ENCODE data around the gene CLDN9.

CLDN9 gene

DNA sequence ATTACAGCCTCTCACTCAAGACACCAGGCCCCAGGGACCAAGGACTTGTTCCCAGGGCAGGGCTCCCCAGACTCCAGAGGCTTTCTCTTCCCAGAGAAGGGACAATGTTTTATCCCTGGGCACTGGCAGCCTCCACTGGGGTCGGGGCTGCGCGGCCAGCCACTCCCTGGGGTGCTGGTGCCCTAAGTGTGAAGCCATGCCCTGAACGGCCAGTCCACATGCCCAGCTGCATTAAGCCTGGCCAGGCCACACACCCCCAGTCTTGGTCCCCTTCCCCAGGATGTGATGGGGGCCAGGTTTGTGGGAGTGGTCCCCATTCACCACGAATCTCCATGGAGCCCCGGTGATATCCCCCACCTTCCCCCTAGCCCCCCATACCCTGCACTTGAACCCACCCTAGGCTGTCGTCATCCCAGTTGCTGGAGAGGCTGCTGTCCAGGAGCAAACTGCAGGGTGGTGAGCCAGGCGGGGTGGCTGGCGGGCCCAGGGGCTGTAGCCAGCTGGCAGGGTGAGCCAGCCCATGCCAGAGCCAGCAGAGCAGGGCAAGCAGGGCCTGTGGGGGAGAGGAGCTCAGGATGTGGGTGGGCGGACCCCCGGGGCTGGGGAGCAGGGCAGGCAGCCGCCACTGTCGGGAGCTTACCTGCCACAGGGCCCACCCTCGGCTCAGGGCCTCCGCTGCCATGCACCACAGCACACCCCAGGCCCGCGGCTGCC, 39.0 kb upstream of the CLDN9 start:
- DNase-seq (ENCODE audit: insufficient read length, low spot score) (no peak), FAIRE-seq (no peak)

DNA sequence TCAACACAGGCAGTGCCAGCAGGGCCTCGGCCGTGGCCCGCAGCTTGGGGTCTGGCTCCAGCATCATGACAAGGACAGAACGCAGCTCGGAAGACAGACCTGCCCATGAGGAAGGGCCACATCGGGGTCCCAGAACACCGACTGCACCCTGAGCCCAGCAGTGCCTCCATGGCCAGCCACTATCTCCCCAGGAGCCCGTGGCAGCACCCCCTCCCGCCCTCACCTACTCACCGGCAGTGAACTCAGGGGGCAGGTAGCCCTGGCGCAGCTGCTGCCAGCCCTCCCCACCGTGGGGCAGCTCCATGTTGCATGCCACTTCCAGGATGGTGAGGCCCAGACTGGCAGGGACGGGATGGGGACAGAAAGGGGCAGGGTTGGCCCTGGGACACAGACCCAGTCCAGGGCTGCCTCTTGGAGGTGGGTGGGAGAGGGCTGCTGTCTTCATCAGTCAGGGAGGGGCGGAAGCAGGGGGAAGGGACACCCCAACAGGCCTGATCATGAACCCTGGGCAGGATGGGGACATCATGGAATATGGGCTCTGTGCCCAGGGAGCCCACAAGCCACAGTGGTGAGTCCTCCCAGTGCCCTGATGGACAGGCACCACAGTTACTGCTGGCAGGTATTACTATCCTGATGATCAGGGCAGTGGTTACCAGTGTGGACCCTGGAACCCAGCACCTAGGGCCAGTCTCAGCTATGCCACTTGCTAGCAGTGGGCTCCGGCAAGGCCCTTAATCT, 38.2 kb upstream of the CLDN9 start:
- no peak for FAIRE-seq

DNA sequence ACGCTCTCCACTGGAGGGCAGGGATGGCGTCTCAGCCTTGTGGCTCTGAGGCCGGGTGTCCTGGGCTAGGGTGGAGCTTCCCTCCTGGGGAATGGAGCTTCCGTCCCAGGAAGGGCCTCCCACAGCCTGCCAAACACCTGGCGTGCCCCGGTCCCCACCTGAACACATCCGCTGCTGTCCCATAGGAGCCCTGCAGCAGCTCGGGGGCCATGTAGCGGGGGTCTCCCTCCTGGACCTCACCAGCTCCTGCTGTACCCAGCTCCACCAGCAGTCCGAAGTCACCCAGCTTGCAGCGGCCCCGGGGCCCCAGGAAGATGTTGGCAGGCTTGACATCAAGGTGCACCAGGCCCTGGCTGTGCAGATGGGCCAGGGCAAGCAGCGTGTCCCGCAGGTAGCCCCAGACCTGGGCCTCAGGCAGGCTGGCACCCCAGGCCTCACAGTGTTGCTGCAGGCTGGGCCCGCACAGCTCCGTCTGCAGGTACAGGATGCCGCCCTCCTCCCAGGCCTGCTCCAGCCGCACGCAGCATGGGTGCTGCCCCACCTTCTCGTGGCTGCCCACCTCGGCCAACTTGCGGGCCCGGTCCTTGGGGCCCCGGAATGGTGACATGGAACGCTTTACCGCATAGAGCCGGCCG, 37.4 kb upstream of the CLDN9 start:
- FAIRE-seq (no peak), DNase-seq (ENCODE audit: insufficient read length, low spot score) (no peak)

More for the DNA sequence above, 38.2 kb upstream of the CLDN9 start:
- DNase-seq (ENCODE audit: insufficient read length, low spot score), result no peak

DNA sequence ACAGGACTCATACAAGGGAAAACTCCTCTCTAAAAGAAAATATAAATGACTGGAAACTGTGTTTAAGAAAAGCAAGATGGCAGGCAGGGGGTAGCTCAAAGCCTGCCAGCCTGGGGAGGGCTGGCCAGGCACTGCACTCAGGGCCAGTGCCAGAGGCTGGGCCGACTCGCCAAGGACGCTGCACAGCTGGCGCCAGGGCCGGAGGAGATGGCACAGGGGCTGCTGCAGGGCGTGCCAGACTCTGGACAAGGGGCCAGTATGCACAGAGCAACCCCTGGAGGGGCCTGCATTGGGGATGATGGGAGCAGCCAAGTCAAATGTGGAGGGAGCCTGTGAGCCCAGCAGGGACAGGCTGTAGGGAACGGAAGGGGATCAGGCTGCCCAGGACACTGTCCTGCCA, 36.5 kb upstream of the CLDN9 start:
- no peak for FAIRE-seq
- no peak for DNase-seq (ENCODE audit: insufficient read length, low spot score)

DNA sequence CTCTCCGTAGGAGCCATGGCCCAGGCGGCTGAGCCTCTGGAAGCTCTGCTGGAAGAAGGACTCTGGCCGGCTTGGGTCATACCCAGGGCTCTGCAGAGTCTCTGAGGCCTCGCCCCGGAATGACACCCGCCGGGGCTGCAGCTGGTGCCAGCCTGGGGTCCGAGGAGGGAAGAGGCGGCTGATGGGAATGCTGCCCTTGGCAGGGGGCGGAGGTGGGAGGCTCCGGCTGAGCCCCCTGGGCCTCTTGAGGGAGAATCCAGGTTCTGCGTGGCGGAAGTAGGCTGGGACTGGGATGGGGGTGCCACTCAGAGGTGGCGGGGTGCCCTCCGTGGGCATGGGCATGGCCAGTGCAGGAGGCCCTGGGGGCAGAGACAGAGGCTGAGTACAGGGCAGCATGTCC, 36.0 kb upstream of the CLDN9 start:
- no peak for FAIRE-seq
- DNase-seq (ENCODE audit: insufficient read length, low spot score), result no peak

DNA sequence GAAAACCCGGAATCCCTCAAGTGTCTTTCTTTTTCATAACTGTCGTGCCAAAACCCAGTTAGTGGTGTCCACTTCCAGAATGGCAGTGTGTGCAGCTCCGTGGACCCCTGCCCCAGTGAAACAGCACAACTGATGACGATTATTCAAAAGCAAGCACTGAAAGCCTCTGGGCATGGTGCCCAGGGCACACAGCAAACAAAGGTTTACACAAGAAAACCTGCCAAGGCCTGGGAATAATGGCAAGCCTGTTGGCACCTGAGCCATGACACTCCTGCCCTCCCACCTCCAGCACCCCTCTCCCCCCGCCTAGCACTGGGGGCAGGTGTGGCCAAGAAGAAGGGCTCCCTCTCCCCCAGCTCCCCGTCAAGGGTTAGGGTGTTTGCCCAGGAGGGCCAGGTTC, 35.3 kb upstream of the CLDN9 start:
- DNase-seq (ENCODE audit: insufficient read length, low spot score), result no peak
- FAIRE-seq, result no peak

DNA sequence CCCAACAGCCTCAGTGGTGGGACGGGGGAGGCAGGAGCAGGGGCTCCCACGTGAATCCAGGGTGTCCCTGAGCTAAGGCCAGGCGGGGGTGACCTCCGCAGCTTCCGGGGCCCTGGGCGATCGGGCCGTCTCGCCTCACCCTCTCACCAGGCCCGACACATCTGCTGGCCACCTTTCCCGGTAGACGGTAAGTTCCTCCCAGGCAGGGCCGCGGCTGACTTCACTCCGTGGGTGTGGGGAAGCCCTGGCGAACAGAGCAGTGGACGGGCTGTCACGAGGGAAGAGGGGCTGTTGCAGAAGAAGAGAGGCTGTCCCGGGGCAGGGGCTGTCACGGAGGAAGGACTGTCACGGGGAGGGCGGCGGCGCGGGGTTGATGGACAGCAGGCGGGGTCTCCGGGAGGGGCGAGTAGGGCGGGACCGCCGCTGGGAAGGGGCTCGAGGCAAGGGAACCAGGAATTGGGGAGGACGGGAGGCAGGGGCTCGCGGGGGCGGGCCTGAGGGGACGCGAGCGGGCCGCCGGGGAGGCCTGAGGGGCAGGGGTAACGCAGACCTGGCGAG, 33.0 kb upstream of the CLDN9 start:
- no peak for DNase-seq (ENCODE audit: insufficient read length, low spot score)
- FAIRE-seq, result peak; percentile 35

DNA sequence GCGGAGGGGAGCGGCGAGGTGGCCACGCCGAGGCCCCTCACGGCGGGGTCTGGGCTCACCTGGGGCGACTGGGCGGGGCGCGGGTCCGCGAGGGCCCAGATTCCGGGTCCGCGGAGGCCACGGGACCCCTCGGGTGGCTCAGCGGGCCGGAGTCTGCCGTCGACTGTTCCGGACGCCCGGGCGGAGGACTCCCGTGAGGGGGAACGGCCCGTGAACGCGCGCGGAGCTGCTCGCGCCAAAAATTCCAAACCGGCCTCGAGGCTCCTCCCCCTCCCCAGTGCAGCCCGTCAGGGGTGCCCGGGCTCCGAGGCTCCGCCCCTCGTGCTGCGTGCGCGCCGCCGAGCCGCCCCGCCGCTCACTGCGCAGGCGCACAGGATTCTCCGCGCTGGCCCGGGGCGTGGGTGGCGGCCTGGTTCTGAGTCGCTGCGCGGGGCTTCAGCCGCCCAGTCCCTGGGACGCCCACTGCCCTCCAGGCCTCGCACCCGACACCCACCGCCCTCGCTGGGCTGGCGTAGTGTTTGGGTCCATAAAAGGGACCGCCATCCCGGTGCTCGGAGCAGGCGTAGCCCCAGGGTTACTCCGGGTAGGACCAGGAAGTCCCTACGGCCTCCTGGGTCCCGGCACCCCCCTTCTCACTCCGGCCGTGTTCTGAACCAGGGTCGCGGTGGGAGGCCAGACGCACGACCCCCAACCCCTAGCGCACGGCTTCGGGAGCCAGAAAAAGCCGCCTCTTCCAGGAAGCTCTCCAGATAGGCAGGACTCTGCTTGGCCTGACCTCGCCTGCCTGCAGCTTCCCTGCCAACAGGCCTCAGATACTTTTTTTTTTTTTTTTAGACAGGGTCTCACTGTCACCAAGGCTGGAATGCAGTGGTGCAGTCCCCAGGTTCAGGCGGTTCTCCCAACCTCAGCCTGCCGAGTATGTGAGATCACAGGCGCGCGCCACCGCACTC, 32.2 kb upstream of the CLDN9 start, which contains the start of gene PKMYT1:
Gene PKMYT1 (minus strand): TSS at position 220 of the 950 bp plus-strand sequence. CDS start 789 bp downstream, outside the sequence.
- FAIRE-seq (peak; percentile 76), DNase-seq (ENCODE audit: insufficient read length, low spot score) (peak; percentile 100)

DNA sequence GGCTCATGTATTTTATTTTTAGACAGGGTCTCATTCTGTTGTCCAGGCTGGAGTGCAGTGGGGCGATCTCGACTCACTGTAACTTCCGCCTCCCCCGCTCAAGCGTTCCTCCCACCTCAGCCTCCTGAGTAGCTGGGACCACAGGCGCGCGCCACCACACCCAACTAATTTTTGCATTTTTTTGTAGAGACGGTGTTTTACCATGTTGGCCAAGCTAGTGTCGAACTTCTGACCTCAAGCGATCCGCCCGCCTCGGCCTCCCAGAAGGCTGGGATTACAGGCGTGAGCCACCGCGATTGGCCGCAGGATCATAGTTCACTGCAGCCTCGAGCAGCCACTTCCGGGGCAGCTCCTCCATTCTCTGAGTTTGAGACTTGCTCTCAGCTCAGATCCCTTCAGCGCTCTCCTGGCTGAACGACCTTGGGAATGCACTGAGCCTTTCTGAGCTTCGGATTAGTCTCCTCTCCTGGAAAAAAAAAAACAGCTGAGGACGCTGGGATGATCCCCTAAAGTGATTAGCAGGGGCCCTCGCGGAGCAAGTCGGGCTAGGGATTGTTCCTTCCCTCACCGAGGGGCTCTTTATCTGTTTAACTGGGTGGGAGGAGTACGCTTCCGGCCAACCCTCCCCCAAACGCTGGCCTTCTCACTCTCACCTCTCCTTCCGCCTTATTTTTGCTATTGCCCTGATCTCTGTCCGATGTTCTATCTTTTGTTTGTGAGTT, 31.4 kb upstream of the CLDN9 start:
- DNase-seq (ENCODE audit: insufficient read length, low spot score), result no peak
- FAIRE-seq, result no peak

DNA sequence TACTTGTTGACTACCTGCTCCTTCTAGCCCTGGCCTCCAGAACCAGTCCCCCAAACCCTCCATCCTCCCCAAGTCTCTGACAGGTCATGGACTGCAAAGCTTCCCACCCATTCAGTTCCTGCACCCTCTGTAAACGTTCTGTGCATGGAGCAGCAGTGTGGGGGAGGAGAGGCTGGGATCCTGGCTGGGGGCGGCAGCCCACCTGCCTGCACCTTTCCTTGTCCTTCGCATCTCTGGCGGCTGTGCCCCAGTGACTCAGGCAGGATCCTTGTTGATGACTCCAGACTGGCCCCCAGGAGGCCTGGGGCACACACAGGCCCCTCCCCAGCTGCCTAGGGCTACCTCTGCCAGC, 30.8 kb upstream of the CLDN9 start:
- FAIRE-seq (no peak), DNase-seq (ENCODE audit: insufficient read length, low spot score) (no peak)

DNA sequence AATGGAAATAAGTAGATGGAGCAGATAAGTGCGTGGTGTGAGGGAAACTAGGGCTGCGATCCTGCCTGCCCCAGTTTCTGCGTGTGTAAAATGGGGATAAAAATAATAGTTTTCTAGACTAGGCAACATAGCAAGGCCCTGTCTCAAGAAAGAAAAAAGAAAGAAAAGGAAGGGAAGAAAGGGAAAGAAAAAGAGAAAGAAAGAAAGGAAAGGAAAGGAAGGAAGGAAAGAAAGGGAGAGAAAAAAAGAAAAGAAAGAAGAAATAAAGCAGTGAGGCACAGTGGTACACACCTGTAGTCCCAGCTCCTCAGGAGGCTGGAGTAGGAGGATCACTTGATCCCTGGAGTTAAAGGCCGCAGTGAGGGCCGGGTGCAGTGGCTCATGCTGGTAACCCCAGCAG, 30.3 kb upstream of the CLDN9 start:
- DNase-seq (ENCODE audit: insufficient read length, low spot score) (no peak), FAIRE-seq (no peak)

DNA sequence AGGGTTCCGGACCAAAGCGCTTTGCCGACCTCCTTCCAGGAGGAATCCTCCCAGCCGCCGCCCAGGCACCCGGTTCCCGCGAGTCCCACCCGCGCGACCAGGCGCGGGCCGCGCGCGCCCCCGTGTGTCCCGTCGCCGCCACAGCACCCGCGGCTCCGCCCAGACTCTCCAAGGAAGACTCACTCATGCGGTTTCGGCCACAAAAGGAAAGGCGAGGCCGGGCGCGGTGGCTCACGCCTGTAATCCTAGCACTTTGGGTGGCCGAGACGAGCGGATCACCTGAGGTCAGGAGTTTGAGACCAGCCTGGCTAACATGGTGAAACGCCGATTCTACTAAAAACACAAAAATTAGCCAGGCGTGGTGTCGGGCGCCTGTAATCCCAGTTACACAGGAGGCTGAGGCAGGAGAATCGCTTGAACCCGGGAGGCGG, 29.0 kb upstream of the CLDN9 start:
- FAIRE-seq (peak; percentile 37), DNase-seq (ENCODE audit: insufficient read length, low spot score) (peak; percentile 94)

DNA sequence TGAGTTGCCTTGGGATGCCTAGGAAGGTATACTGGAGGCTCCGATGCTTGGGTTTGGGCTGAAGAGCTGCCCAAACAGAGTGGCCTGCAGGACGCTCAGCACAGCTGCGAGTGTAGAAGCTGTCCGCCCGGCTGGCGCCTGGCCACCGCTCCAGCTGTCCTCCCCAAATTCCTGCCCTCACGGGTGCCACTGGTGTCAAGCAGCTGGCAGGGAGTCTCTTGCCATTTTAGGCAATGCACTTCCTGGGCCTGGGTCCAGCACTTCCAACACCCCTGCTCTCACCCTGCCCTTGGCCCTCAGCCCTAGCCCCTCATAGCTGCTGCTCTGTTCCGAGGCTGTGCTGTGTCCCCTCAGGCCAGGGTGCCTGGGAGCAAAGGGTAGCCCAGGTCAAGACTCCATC, 27.3 kb upstream of the CLDN9 start:
- no peak for FAIRE-seq
- DNase-seq (ENCODE audit: insufficient read length, low spot score), result no peak

DNA sequence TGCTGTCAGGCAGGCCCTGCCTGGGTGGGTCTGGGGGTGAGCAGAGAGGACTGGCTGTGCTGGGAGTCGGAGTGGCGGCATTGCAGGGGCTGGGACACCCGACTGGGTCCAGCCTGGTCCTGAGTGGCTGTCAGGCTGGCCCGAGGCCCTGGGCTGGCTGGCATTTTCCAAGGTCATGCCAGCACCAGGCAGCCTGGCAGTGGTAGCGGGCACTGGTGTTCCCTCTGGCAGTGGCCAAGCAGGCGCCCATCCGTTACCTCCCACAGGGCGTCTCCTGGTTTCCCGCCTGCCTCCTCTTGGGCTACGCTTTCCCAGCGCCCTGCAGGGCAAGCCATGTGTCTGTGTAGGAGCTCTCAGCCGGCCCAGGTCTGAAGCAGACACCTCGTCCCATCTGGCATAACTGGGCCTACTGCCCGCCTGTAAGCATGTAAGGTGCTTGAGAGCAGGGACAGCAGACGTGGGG, 26.8 kb upstream of the CLDN9 start:
- no peak for DNase-seq (ENCODE audit: insufficient read length, low spot score)
- no peak for FAIRE-seq

DNA sequence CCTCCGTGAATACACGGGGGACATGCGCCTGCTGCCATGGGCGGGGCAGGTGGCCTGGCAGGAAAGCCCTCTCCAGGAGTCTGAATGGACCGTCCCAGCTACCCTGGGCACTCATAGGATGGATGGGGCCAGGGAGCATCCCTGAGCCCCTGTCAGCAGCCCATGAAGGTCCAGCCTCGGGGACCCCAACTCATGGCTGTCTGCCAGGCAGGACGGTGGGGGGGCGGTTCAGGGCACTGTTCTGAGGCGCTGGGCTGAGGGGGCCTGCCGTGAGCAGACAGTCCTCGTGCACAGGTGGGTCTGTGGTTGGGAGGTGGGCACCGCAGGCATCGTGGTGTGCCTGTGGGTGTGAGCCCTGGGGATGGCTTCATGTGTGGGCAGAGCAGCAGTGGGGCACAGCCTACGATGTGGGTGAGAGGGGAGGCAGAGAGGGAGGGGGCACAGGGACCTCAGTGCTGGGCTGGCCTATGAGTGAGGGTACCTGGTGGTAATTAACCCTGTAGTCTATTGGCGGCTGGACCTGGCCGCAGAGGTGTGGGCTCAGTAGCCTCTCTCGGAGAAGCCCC, 26.0 kb upstream of the CLDN9 start:
- DNase-seq (ENCODE audit: insufficient read length, low spot score) (no peak), FAIRE-seq (no peak)

DNA sequence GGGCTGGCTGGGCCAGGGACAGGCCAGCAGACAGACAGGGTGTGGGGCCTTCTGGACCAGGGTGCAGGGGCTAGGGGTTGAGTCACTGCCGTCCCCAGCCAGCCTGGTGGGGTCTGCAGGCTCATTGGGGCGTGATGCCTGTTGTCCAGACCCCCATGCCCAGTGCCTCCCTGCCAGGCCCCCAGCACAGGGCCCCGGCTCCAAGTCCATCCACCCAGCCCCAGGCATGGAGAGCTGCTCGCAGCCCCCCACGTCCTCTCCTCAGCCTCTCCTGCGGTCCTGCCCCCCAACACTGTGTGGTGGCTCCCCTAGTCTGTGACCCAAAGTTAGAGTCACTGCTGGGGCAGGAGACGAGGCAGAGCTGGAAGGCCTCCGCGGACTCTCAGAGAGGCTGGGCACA, 25.4 kb upstream of the CLDN9 start:
- FAIRE-seq (no peak), DNase-seq (ENCODE audit: insufficient read length, low spot score) (no peak)

DNA sequence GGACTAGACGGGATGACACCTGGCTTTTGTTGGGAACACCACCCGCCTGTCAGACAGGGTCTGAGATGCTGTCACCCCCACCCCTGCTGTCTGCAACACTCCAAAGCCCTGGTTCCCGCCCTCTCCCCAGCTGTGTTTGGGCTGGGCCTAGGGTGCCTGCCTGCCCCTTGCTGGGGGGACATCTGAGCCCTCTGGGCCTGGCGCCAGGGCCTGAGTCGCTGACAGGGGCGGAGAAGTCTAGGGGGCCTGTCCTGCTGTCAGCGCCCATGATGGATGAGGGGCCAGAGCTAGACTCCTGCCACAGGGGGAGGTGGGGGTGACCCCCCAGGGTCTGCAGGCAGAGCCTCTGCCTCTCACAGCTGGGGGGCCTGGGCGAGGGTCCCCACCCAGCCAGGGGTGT, 24.9 kb upstream of the CLDN9 start:
- no peak for FAIRE-seq
- no peak for DNase-seq (ENCODE audit: insufficient read length, low spot score)

DNA sequence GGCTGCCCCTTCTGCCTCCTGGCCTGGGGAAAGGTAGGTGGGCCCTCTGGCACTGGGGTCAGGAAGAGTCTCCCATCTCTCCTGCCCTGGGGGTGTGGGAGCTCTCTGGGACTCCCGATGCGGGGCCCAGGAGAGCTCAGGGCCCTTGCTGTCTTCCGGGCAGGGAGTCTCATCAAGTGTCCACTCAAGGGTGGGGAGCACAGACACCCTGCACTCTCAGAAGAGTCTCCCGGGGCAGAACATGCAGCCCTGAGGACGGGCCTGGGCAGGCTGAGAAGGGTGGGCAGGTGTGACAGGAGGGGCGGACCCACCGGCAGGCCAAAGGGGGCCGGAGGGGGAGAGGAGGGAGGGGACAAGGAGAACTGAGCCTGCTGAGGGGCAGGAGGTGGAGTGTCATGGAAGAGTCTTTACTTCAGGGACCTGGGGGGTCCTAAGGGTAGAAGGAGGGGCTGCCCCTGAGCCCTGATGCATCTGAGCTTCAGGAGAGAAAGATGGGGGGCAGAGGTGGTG, 24.1 kb upstream of the CLDN9 start:
- DNase-seq (ENCODE audit: insufficient read length, low spot score) (no peak), FAIRE-seq (no peak)

DNA sequence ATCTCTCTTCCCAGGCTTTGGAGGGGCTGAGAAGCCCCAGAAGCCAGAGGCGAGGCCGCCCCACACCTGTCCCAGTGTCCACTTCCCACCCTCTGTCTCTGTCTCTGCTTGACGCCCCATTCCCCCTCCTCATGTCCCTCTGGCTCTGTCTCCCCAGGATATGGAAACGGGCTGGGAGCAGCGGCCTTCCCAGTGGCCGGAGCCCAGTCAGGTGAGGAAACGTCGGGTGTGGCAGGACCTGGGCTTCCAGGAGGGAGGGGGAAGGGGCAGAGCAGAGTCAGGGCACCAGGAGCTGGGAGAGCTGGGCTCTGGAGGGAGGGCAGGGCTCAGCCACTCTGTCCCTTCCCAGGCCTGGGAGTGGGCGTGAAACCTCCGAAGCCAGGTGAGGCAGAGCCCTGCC, 21.8 kb upstream of the CLDN9 start:
- FAIRE-seq (no peak), DNase-seq (ENCODE audit: insufficient read length, low spot score) (no peak)
